ENCODE results near the gene HMGN2. TPM values are rescaled to one million over a fixed set of nuclear protein-coding genes. Genes with fewer than 3 reads are reported as not detected.

HMGN2 gene
- total and polyA plus RNA-seq, 2 donors (not counting 1 experiment from before 2014, with no cell fraction given), result 170 to 442 TPM

- H3K9ac ChIP-seq (ENCODE audit: insufficient read depth, low read length), result peak overlapping the region; percentile 3
Measured at GRCh38 chr1:26471498-26472319, 531 bp upstream of the HMGN2 start.

GRCh38 chr1:26472901-26473845, 933 bp downstream of the HMGN2 start:
- peak overlapping the region; percentile 99 for H3K9ac ChIP-seq (ENCODE audit: insufficient read depth, low read length)
- H3K4me1 ChIP-seq (ENCODE audit: control insufficient read depth, extremely low read depth, insufficient read depth, low read length), result peaks cover 3% of the 10 kb centered on the region
- H3K27me3 ChIP-seq (ENCODE audit: control insufficient read depth, insufficient read depth, low read length), result no peaks in the 10 kb centered on the region
- no peak for TF ChIP-seq CTCF (conservative IDR thresholded peaks at IDR 0.05 in 1 of 2, IDR thresholded peaks at IDR 0.05 in 1 of 2; ENCODE audit: low read depth in 1 of 2, low read length in 2 of 2)
- TF ChIP-seq EZH2 (IDR thresholded peaks at IDR 0.05; ENCODE audit: low read length, missing control alignments), result no peak
- H2AFZ ChIP-seq (ENCODE audit: low read length), result no peak overlapping the region
- H3K79me2 ChIP-seq (ENCODE audit: control insufficient read depth, insufficient read depth, low read length), result peaks cover 18% of the 10 kb centered on the region
- H3K4me2 ChIP-seq (ENCODE audit: extremely low read depth, insufficient read depth, low read length), result peak overlapping the region; percentile 49
- H3K9me3 ChIP-seq (ENCODE audit: control insufficient read depth, insufficient read depth, low read depth, low read length), result no peaks in the 10 kb centered on the region
- peaks cover 12% of the 10 kb centered on the region for H3K36me3 ChIP-seq (ENCODE audit: control insufficient read depth, insufficient read depth, low read length)
- peaks cover 1% of the 10 kb centered on the region for H4K20me1 ChIP-seq (ENCODE audit: control insufficient read depth, extremely low read depth, insufficient read depth, low read length)
- DNase-seq (ENCODE audit: low read depth in 2 of 2), result peak; percentile 86 to 94
- peak overlapping the region; percentile 78 to 98 (median 82) for H3K4me3 ChIP-seq (replicated peaks in 1 of 4; ENCODE audit: control extremely low read depth in 1 of 4, insufficient read depth in 1 of 4, low read depth in 3 of 4, low read length in 4 of 4)
- peak overlapping the region; percentile 96 for H3K27ac ChIP-seq (ENCODE audit: insufficient read depth, low read length)

More at GRCh38 chr1:26471498-26472319, 531 bp upstream of the HMGN2 start:
- TF ChIP-seq EZH2 (IDR thresholded peaks at IDR 0.05; ENCODE audit: low read length, missing control alignments), result no peak
- TF ChIP-seq CTCF (conservative IDR thresholded peaks at IDR 0.05 in 1 of 2, IDR thresholded peaks at IDR 0.05 in 1 of 2; ENCODE audit: low read depth in 1 of 2, low read length in 2 of 2), result no peak
- Histone ChIP-seq H4K20me1 (ENCODE audit: control insufficient read depth, extremely low read depth, insufficient read depth, low read length) (peaks cover 1% of the 10 kb centered on the region), H3K36me3 (ENCODE audit: control insufficient read depth, insufficient read depth, low read length) (peaks cover 14% of the 10 kb centered on the region), H3K79me2 (ENCODE audit: control insufficient read depth, insufficient read depth, low read length) (peaks cover 18% of the 10 kb centered on the region), H3K27me3 (ENCODE audit: control insufficient read depth, insufficient read depth, low read length) (no peaks in the 10 kb centered on the region), H3K4me3 (replicated peaks in 1 of 4; ENCODE audit: control extremely low read depth in 1 of 4, insufficient read depth in 1 of 4, low read depth in 3 of 4, low read length in 4 of 4) (peak overlapping the region; percentile 52 to 79 (median 66)), H3K4me1 (ENCODE audit: control insufficient read depth, extremely low read depth, insufficient read depth, low read length) (peaks cover 3% of the 10 kb centered on the region), H3K27ac (ENCODE audit: insufficient read depth, low read length) (no peak overlapping the region), H2AFZ (ENCODE audit: low read length) (no peak overlapping the region), H3K4me2 (ENCODE audit: extremely low read depth, insufficient read depth, low read length) (peak overlapping the region; percentile 92), H3K9me3 (ENCODE audit: control insufficient read depth, insufficient read depth, low read depth, low read length) (no peaks in the 10 kb centered on the region)
- peak; percentile 72 to 77 for DNase-seq (ENCODE audit: low read depth in 2 of 2)

- Histone ChIP-seq H3K4me3 (replicated peaks in 1 of 4; ENCODE audit: control extremely low read depth in 1 of 4, insufficient read depth in 1 of 4, low read depth in 3 of 4, low read length in 4 of 4) (no peak overlapping the region), H3K79me2 (ENCODE audit: control insufficient read depth, insufficient read depth, low read length) (peaks cover 18% of the 10 kb centered on the region), H3K4me1 (ENCODE audit: control insufficient read depth, extremely low read depth, insufficient read depth, low read length) (peaks cover 3% of the 10 kb centered on the region), H2AFZ (ENCODE audit: low read length) (no peak overlapping the region), H4K20me1 (ENCODE audit: control insufficient read depth, extremely low read depth, insufficient read depth, low read length) (peaks cover 1% of the 10 kb centered on the region), H3K9ac (ENCODE audit: insufficient read depth, low read length) (no peak overlapping the region), H3K4me2 (ENCODE audit: extremely low read depth, insufficient read depth, low read length) (peak overlapping the region; percentile 23), H3K27ac (ENCODE audit: insufficient read depth, low read length) (no peak overlapping the region), H3K36me3 (ENCODE audit: control insufficient read depth, insufficient read depth, low read length) (peaks cover 7% of the 10 kb centered on the region), H3K9me3 (ENCODE audit: control insufficient read depth, insufficient read depth, low read depth, low read length) (no peaks in the 10 kb centered on the region), H3K27me3 (ENCODE audit: control insufficient read depth, insufficient read depth, low read length) (no peaks in the 10 kb centered on the region)
- no peak for TF ChIP-seq CTCF (conservative IDR thresholded peaks at IDR 0.05 in 1 of 2, IDR thresholded peaks at IDR 0.05 in 1 of 2; ENCODE audit: low read depth in 1 of 2, low read length in 2 of 2)
- DNase-seq (ENCODE audit: low read depth in 2 of 2), result no peak
Measured at GRCh38 chr1:26474818-26475217, 2.6 kb downstream of the HMGN2 start.
